G401.6 (cell line): ENCODE results near the gene ARHGAP18.

Experiments used
- FAIRE-seq: peaks from 2 replicates; lab custom pipeline; 2012; peaks lifted over from hg19 to GRCh38; lab: Jason Lieb, UNC

ARHGAP18 gene

GRCh38 chr6:129717277-129717676, 7.3 kb upstream of the ARHGAP18 start:
- no peak for FAIRE-seq

GRCh38 chr6:129713806-129714333, 3.9 kb upstream of the ARHGAP18 start:
- no peak for FAIRE-seq

GRCh38 chr6:129711271-129711631, 1.3 kb upstream of the ARHGAP18 start:
- FAIRE-seq, result no peak

- no peak for FAIRE-seq
Measured at GRCh38 chr6:129710450-129711270, 683 bp upstream of the ARHGAP18 start.

- no peak for FAIRE-seq
Measured at GRCh38 chr6:129709196-129709768, 695 bp downstream of the ARHGAP18 start.

GRCh38 chr6:129708496-129709195, 1.3 kb downstream of the ARHGAP18 start:
- no peak for FAIRE-seq

- FAIRE-seq, result no peak
Measured at GRCh38 chr6:129707882-129708495, 2.0 kb downstream of the ARHGAP18 start.

GRCh38 chr6:129707028-129707427, 2.9 kb downstream of the ARHGAP18 start:
- no peak for FAIRE-seq

GRCh38 chr6:129705212-129705611, 4.8 kb downstream of the ARHGAP18 start:
- no peak for FAIRE-seq

GRCh38 chr6:129704708-129705107, 5.3 kb downstream of the ARHGAP18 start:
- FAIRE-seq, result no peak

GRCh38 chr6:129701721-129702455, 8.1 kb downstream of the ARHGAP18 start:
- no peak for FAIRE-seq

GRCh38 chr6:129700666-129701065, 9.3 kb downstream of the ARHGAP18 start:
- no peak for FAIRE-seq

- FAIRE-seq, result no peak
Measured at GRCh38 chr6:129699659-129700058, 10.3 kb downstream of the ARHGAP18 start.

- no peak for FAIRE-seq
Measured at GRCh38 chr6:129698430-129698829, 11.5 kb downstream of the ARHGAP18 start.

GRCh38 chr6:129697788-129698187, 12.2 kb downstream of the ARHGAP18 start:
- FAIRE-seq, result no peak

- FAIRE-seq, result no peak
Measured at GRCh38 chr6:129696843-129697242, 13.1 kb downstream of the ARHGAP18 start.

GRCh38 chr6:129696028-129696418, 14.0 kb downstream of the ARHGAP18 start:
- no peak for FAIRE-seq

GRCh38 chr6:129695373-129696027, 14.5 kb downstream of the ARHGAP18 start:
- no peak for FAIRE-seq

- no peak for FAIRE-seq
Measured at GRCh38 chr6:129694036-129694435, 15.9 kb downstream of the ARHGAP18 start.

GRCh38 chr6:129692467-129692866, 17.5 kb downstream of the ARHGAP18 start:
- FAIRE-seq, result no peak

- no peak for FAIRE-seq
Measured at GRCh38 chr6:129691709-129692108, 18.3 kb downstream of the ARHGAP18 start.
